NB4 (cell line): ENCODE results near the gene YES1.

Experiments
- CTCF ChIP-seq: IDR thresholded peaks from one replicate; pipeline ENCODE4 v1.5.1; 2012; ENCODE audit warnings: low read depth, low read length
- POLR2A ChIP-seq: IDR thresholded peaks from 2 replicates; pipeline ENCODE4 v1.6.1; 2011; ENCODE audit warnings: mild to moderate bottlenecking; ENCODE audit not compliant: insufficient read length; ENCODE audit errors: extremely low read depth

GRCh38 chr18:741931-742512 lies 70.0 kb downstream of the YES1 start:
- peak; percentile 52 for TF ChIP-seq CTCF
- no peak for TF ChIP-seq POLR2A
